Measurements from ENCODE around the gene YWHAE. TPM values are rescaled to one million over a fixed set of nuclear protein-coding genes. Genes with fewer than 3 reads are reported as not detected.

YWHAE gene
- total RNA-seq, 1 experiment from 2014 or later = 210 TPM

GRCh38 chr17:1325766-1326165 lies 74.3 kb downstream of the YWHAE start:
- intact Hi-C loops (cut with micrococcal nuclease) = no loop called here
- Histone ChIP-seq H3K4me2 (ENCODE audit: low read length) (no peak overlapping the region), H3K9me2 (replicated peaks; ENCODE audit: low read length) (no peaks in the 10 kb centered on the region), H3F3A (ENCODE audit: low read length, unreplicated experiment) (no peaks in the 10 kb centered on the region), H3K27me3 (ENCODE audit: low read length) (no peaks in the 10 kb centered on the region), H3K27ac (ENCODE audit: low read length) (no peak overlapping the region), H3K4me3 (ENCODE audit: low read length) (no peak overlapping the region), H3K79me2 (ENCODE audit: low read length) (no peaks in the 10 kb centered on the region), H2AFZ (ENCODE audit: low read length) (no peak overlapping the region), H3K9ac (ENCODE audit: low read length) (no peak overlapping the region), H4K20me1 (ENCODE audit: low read length) (no peaks in the 10 kb centered on the region), H3K9me3 (ENCODE audit: low read length) (no peaks in the 10 kb centered on the region), H3K36me3 (ENCODE audit: low read depth, low read length) (no peaks in the 10 kb centered on the region), H3K4me1 (ENCODE audit: insufficient read depth, low read length) (no peaks in the 10 kb centered on the region)
- TF ChIP-seq CTCF (conservative IDR thresholded peaks at IDR 0.05; ENCODE audit: low read depth, low read length) (no peak), EZH2phosphoT487 (IDR thresholded peaks at IDR 0.05; ENCODE audit: borderline replicate concordance, low read length) (no peak), EZH2 (IDR thresholded peaks at IDR 0.05; ENCODE audit: low read length, unreplicated experiment) (no peak)
- no peak for ATAC-seq
- no TSS peak for BruUV-seq (replicated peaks)
- no peak for DNase-seq
- CTCF ChIA-PET = no interaction called here
- POLR2A ChIA-PET (ENCODE audit: unreplicated experiment) = no interaction called here

GRCh38 chr17:1324201-1324771 lies 75.7 kb downstream of the YWHAE start:
- Histone ChIP-seq H3K27ac (ENCODE audit: low read length) (no peak overlapping the region), H3K4me2 (ENCODE audit: low read length) (no peak overlapping the region), H4K20me1 (ENCODE audit: low read length) (no peaks in the 10 kb centered on the region), H3K9me3 (ENCODE audit: low read length) (no peaks in the 10 kb centered on the region), H3K36me3 (ENCODE audit: low read depth, low read length) (no peaks in the 10 kb centered on the region), H3K27me3 (ENCODE audit: low read length) (no peaks in the 10 kb centered on the region), H3K4me3 (ENCODE audit: low read length) (no peak overlapping the region), H3F3A (ENCODE audit: low read length, unreplicated experiment) (no peaks in the 10 kb centered on the region), H3K79me2 (ENCODE audit: low read length) (no peaks in the 10 kb centered on the region), H3K9ac (ENCODE audit: low read length) (no peak overlapping the region), H3K4me1 (ENCODE audit: insufficient read depth, low read length) (no peaks in the 10 kb centered on the region), H2AFZ (ENCODE audit: low read length) (no peak overlapping the region), H3K9me2 (replicated peaks; ENCODE audit: low read length) (no peaks in the 10 kb centered on the region)
- no peak for DNase-seq
- POLR2A ChIA-PET (ENCODE audit: unreplicated experiment) = no interaction called here
- CTCF ChIA-PET = no interaction called here
- intact Hi-C loops (cut with micrococcal nuclease) = no loop called here
- ATAC-seq = no peak
- BruUV-seq (replicated peaks) = no TSS peak
- TF ChIP-seq EZH2phosphoT487 (IDR thresholded peaks at IDR 0.05; ENCODE audit: borderline replicate concordance, low read length) (no peak), EZH2 (IDR thresholded peaks at IDR 0.05; ENCODE audit: low read length, unreplicated experiment) (no peak), CTCF (conservative IDR thresholded peaks at IDR 0.05; ENCODE audit: low read depth, low read length) (no peak)

DNA sequence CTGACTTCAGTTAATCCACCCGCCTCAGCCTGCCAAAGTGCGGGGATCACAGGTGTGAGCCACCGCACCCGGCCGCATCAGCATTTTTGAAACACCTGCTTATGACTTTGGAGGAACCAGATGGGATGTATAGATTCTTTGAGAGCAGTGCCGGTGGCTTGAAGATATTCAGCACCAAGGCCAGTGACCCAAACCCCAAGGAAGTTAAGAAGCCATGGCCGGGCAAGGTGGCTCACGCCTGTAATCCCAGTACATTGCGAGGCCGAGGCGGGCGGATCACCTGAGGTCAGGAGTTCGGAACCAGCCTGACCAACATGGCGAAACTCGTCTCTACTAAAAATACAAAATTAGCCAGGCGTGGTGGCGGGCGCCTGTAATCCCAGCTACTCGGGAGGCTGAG lies 76.7 kb downstream of the YWHAE start:
- CTCF ChIA-PET = interaction anchor here (0.7 kb wide), 1 partner anchor 167 kb away, joined by 11 read pairs; no protein-coding TSS in a partner anchor
- no peak for TF ChIP-seq EZH2phosphoT487 (IDR thresholded peaks at IDR 0.05; ENCODE audit: borderline replicate concordance, low read length)
- no peak for TF ChIP-seq EZH2 (IDR thresholded peaks at IDR 0.05; ENCODE audit: low read length, unreplicated experiment)
- no peak for TF ChIP-seq CTCF (conservative IDR thresholded peaks at IDR 0.05; ENCODE audit: low read depth, low read length)

More for the DNA sequence above, 76.7 kb downstream of the YWHAE start:
- H3K79me2 ChIP-seq (ENCODE audit: low read length) = no peaks in the 10 kb centered on the region
- no peaks in the 10 kb centered on the region for H4K20me1 ChIP-seq (ENCODE audit: low read length)
- intact Hi-C loops (cut with micrococcal nuclease) = no loop called here
- H3K4me3 ChIP-seq (ENCODE audit: low read length) = no peak overlapping the region
- H3K4me2 ChIP-seq (ENCODE audit: low read length) = no peak overlapping the region
- no peak overlapping the region for H3K9ac ChIP-seq (ENCODE audit: low read length)
- H3K36me3 ChIP-seq (ENCODE audit: low read depth, low read length) = no peaks in the 10 kb centered on the region
- POLR2A ChIA-PET (ENCODE audit: unreplicated experiment) = no interaction called here
- H3K9me3 ChIP-seq (ENCODE audit: low read length) = no peaks in the 10 kb centered on the region
- ATAC-seq (no peak), DNase-seq (no peak)
- no TSS peak for BruUV-seq (replicated peaks)
- no peaks in the 10 kb centered on the region for H3K9me2 ChIP-seq (replicated peaks; ENCODE audit: low read length)
- no peak overlapping the region for H3K27ac ChIP-seq (ENCODE audit: low read length)
- H3K27me3 ChIP-seq (ENCODE audit: low read length) = no peaks in the 10 kb centered on the region
- H3F3A ChIP-seq (ENCODE audit: low read length, unreplicated experiment) = no peaks in the 10 kb centered on the region
- H2AFZ ChIP-seq (ENCODE audit: low read length) = no peak overlapping the region
- H3K4me1 ChIP-seq (ENCODE audit: insufficient read depth, low read length) = no peaks in the 10 kb centered on the region

Data from PC-3 (cell line).